EL (cell line): ENCODE measurements around the gene PAK3.

ENCODE experiments used
- DNase-seq: peaks from one replicate; pipeline ENCODE4 v3.0.0-alpha.2; 2016

PAK3 gene

GRCh38 chrX:111133389-111133788, 37.4 kb downstream of the PAK3 start:
- no peak for DNase-seq

GRCh38 chrX:111145878-111146277, 49.9 kb downstream of the PAK3 start:
- DNase-seq, result no peak

- no peak for DNase-seq
Measured at GRCh38 chrX:111151764-111152163, 55.8 kb downstream of the PAK3 start.

- DNase-seq, result no peak
Measured at GRCh38 chrX:111159232-111159631, 63.2 kb downstream of the PAK3 start.

- DNase-seq, result peak; percentile 0
Measured at GRCh38 chrX:111164728-111165127, 68.7 kb downstream of the PAK3 start.

GRCh38 chrX:111165902-111166301, 69.9 kb downstream of the PAK3 start:
- no peak for DNase-seq

GRCh38 chrX:111167334-111167733, 71.3 kb downstream of the PAK3 start:
- no peak for DNase-seq

GRCh38 chrX:111168314-111168713, 72.3 kb downstream of the PAK3 start:
- peak; percentile 0 for DNase-seq

- no peak for DNase-seq
Measured at GRCh38 chrX:111169141-111169540, 73.2 kb downstream of the PAK3 start.

- no peak for DNase-seq
Measured at GRCh38 chrX:111170017-111170416, 74.0 kb downstream of the PAK3 start.

GRCh38 chrX:111180750-111181240, 84.8 kb downstream of the PAK3 start:
- no peak for DNase-seq

- DNase-seq, result no peak
Measured at GRCh38 chrX:111181951-111182350, 86.0 kb downstream of the PAK3 start.

GRCh38 chrX:111182997-111183396, 87.0 kb downstream of the PAK3 start:
- no peak for DNase-seq

- no peak for DNase-seq
Measured at GRCh38 chrX:111191598-111191997, 95.6 kb downstream of the PAK3 start.

GRCh38 chrX:111199505-111199904, 103.5 kb downstream of the PAK3 start:
- DNase-seq, result no peak

GRCh38 chrX:111200327-111200726, 104.3 kb downstream of the PAK3 start:
- DNase-seq, result no peak

GRCh38 chrX:111207851-111208250, 111.9 kb downstream of the PAK3 start:
- no peak for DNase-seq

- DNase-seq, result no peak
Measured at GRCh38 chrX:111216293-111216801, 120.4 kb downstream of the PAK3 start.

GRCh38 chrX:111244235-111244750, 148.3 kb downstream of the PAK3 start:
- DNase-seq, result peak; percentile 0

- DNase-seq, result peak; percentile 16
Measured at GRCh38 chrX:111254896-111255693, 159.1 kb downstream of the PAK3 start.

- DNase-seq, result no peak
Measured at GRCh38 chrX:111257733-111258132, 161.7 kb downstream of the PAK3 start.

GRCh38 chrX:111259559-111259958, 163.6 kb downstream of the PAK3 start:
- DNase-seq, result no peak

- DNase-seq, result no peak
Measured at GRCh38 chrX:111260451-111260850, 164.5 kb downstream of the PAK3 start.

GRCh38 chrX:111262086-111262485, 166.1 kb downstream of the PAK3 start:
- DNase-seq, result no peak
